ENCODE data around the gene HMOX1. TPM values are rescaled to one million over a fixed set of nuclear protein-coding genes. Genes with fewer than 3 reads are reported as not detected.

Gene HMOX1, protein sequence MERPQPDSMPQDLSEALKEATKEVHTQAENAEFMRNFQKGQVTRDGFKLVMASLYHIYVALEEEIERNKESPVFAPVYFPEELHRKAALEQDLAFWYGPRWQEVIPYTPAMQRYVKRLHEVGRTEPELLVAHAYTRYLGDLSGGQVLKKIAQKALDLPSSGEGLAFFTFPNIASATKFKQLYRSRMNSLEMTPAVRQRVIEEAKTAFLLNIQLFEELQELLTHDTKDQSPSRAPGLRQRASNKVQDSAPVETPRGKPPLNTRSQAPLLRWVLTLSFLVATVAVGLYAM
- total RNA-seq: 10 to 100 TPM; 13.6 to 95.7 (median 61.8) TPM

- H3K27ac ChIP-seq: peak within 1 kb of the TSS; percentile 79
- H3K36me3 ChIP-seq: no peaks in the 10 kb centered on the region
- 14% methylated on average over 14 of the region's 47 CpGs for WGBS
- TF ChIP-seq CTCF (IDR thresholded peaks at IDR 0.05) (no peak), POLR2AphosphoS5 (IDR thresholded peaks at IDR 0.05) (peak; percentile 14 to 80 (median 71)), POLR2A (IDR thresholded peaks at IDR 0.05) (peak; percentile 69 to 93), EP300 (IDR thresholded peaks at IDR 0.05) (no peak)
- no peaks in the 10 kb centered on the region for H3K27me3 ChIP-seq
- peak within 1 kb of the TSS; percentile 57 for H3K4me3 ChIP-seq
- peaks cover 52% of the 10 kb centered on the region for H3K4me1 ChIP-seq
- DNase-seq (ENCODE audit: low spot score in 2 of 2): peak; percentile 95 to 97
- H3K9me3 ChIP-seq: no peaks in the 10 kb centered on the region
Observed at GRCh38 chr22:35380537-35381423, at the start of gene HMOX1. Gene HMOX1, plus strand, starts transcription at chr22:35381096. Its CDS starts 78 bp downstream, at chr22:35381174.

DNA sequence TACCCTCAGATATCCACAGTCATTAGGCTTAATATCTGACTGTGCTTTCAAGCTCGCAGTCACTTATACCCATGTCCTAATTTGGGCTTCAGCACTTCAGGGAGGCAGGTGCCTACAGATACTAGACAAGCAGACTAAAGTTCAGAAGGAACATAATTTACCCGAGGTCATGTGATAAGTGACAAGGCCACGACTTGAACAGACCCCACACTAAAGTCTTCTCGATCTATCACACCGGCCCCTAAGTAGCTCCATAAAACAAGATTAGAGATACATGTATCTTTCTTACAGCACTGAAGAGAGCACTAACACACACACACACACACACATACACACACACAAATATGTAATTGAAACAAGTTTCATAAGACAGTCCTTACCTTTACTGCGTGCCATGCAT is 48.6 kb upstream of the HMOX1 start:
- Histone ChIP-seq H3K27me3 (no peaks in the 10 kb centered on the region), H3K36me3 (peaks cover 88% of the 10 kb centered on the region), H3K4me1 (peaks cover 11% of the 10 kb centered on the region), H3K9me3 (no peaks in the 10 kb centered on the region), H3K4me3 (no peak overlapping the region), H3K27ac (no peak overlapping the region)
- WGBS: 83% methylated on average over 6 of the region's 6 CpGs
- DNase-seq (ENCODE audit: low spot score in 2 of 2): no peak
- no peak for TF ChIP-seq POLR2AphosphoS5 (IDR thresholded peaks at IDR 0.05)
- no peak for TF ChIP-seq CTCF (IDR thresholded peaks at IDR 0.05)
- no peak for TF ChIP-seq EP300 (IDR thresholded peaks at IDR 0.05)
- TF ChIP-seq POLR2A (IDR thresholded peaks at IDR 0.05): no peak

DNA sequence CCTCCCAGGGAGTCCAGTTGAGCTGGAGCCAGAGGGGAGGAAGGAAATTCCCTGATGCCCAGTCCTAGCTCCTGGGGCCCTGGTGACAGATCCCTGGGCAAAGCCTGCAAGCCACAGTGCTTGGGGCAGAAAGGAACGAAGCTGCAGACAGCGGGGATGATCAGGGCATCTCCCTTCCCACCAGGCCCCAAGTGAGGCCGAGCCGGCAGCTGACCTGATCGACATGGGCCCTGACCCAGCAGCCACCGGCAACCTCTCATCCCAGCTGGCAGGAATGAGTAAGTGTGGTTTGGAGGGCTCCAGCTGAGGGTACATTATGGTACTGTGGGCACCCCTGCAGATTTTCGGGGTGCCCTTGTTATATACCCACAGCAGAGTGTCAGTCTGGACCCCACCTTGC is 47.7 kb upstream of the HMOX1 start:
- 83% methylated on average over 2 of the region's 7 CpGs for WGBS
- Histone ChIP-seq H3K27ac (no peak overlapping the region), H3K36me3 (peaks cover 88% of the 10 kb centered on the region), H3K4me1 (peaks cover 11% of the 10 kb centered on the region), H3K4me3 (no peak overlapping the region), H3K9me3 (no peaks in the 10 kb centered on the region), H3K27me3 (no peaks in the 10 kb centered on the region)
- DNase-seq (ENCODE audit: low spot score in 2 of 2): no peak
- TF ChIP-seq CTCF (IDR thresholded peaks at IDR 0.05): no peak
- no peak for TF ChIP-seq POLR2A (IDR thresholded peaks at IDR 0.05)
- no peak for TF ChIP-seq EP300 (IDR thresholded peaks at IDR 0.05)
- no peak for TF ChIP-seq POLR2AphosphoS5 (IDR thresholded peaks at IDR 0.05)

- Histone ChIP-seq H3K4me1 (peaks cover 11% of the 10 kb centered on the region), H3K36me3 (peaks cover 89% of the 10 kb centered on the region), H3K9me3 (no peaks in the 10 kb centered on the region), H3K27me3 (no peaks in the 10 kb centered on the region), H3K4me3 (no peak overlapping the region), H3K27ac (no peak overlapping the region)
- no peak for DNase-seq (ENCODE audit: low spot score in 2 of 2)
- 74% methylated on average over 8 of the region's 9 CpGs for WGBS
- TF ChIP-seq POLR2AphosphoS5 (IDR thresholded peaks at IDR 0.05) (no peak), POLR2A (IDR thresholded peaks at IDR 0.05) (no peak), EP300 (IDR thresholded peaks at IDR 0.05) (no peak), CTCF (IDR thresholded peaks at IDR 0.05) (no peak)
Observed at GRCh38 chr22:35334004-35334403, 46.9 kb upstream of the HMOX1 start.

DNA sequence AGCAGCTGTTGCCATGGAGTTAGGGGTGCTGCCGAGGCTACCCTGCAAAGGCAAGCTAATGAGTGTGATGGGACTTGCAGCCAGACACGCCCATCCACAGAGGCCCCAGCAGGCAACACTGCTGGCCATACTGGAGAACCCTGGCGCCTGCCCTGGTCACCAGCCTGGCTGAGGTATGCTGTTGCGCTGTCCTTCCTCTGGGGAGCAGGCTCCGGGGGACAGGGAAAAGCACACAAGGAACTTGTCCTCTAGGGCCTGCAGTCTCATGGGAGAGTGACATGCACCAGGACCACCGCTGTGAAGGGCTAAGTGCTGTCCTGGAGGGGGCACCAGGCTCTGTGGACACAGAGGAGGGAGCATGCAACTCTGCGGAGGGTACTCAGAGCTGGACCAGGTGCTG is 45.4 kb upstream of the HMOX1 start:
- TF ChIP-seq POLR2A (IDR thresholded peaks at IDR 0.05) (no peak), POLR2AphosphoS5 (IDR thresholded peaks at IDR 0.05) (no peak), EP300 (IDR thresholded peaks at IDR 0.05) (no peak), CTCF (IDR thresholded peaks at IDR 0.05) (no peak)
- WGBS: 89% methylated on average over 4 of the region's 7 CpGs
- H3K4me3 ChIP-seq: no peak overlapping the region

More for the DNA sequence above, 45.4 kb upstream of the HMOX1 start:
- Histone ChIP-seq H3K27me3 (no peaks in the 10 kb centered on the region), H3K9me3 (no peaks in the 10 kb centered on the region), H3K4me1 (peaks cover 3% of the 10 kb centered on the region), H3K36me3 (peaks cover 98% of the 10 kb centered on the region), H3K27ac (no peak overlapping the region)
- no peak for DNase-seq (ENCODE audit: low spot score in 2 of 2)

Data from suprapubic skin (tissue), 4 donors.